ES-I3 (cell line): ENCODE data around the gene ZDHHC22.

Source experiments
- H3K36me3 ChIP-seq: 2 replicates; pipeline ENCODE4 v1.6.1; 2013; ENCODE audit warnings: mild to moderate bottlenecking, low read length, control low read depth, moderate library complexity; ENCODE audit not compliant: insufficient read depth
- H3K4me1 ChIP-seq: 2 replicates; pipeline ENCODE4 v1.6.1; 2013; ENCODE audit warnings: mild to moderate bottlenecking, control low read depth, low read length; ENCODE audit not compliant: insufficient read depth
- H3K9ac ChIP-seq: 2 replicates; pipeline ENCODE4 v1.6.1; 2013; ENCODE audit warnings: low read depth, mild to moderate bottlenecking, low read length, moderate library complexity
- H3K9me3 ChIP-seq: 2 replicates; pipeline ENCODE4 v1.6.1; 2013; ENCODE audit warnings: mild to moderate bottlenecking, low read length, moderate library complexity; ENCODE audit not compliant: control insufficient read depth, insufficient read depth

The ZDHHC22 gene

DNA sequence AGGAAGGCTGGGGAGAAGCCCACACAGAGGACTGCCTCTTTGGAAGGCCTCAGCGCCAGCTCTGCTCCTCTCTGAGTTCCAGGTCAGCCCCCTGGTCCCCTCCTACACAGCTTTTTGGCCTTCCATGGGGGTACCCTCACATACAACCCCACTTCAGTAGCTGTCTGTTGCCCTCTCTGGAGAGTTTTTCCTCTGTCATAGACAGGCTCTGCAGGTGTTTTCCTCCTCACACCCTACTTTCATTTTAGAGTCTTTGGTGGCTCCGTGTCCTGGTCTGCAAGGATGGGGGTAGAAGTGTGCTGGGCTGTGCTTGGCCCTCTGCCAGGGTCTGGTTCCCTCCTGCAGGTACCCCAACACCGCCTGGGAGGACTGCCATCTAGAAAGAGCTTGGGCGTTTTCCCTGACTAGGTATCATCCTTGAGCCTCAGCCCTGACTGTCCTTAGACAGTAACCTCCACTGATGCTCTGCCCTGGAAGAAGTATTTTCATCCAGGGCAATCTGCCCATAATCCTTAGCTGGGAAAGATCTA lies 15.1 kb downstream of the ZDHHC22 start:
- Histone ChIP-seq H3K9me3 (no peaks in the 10 kb centered on the region), H3K9ac (no peak overlapping the region), H3K4me1 (peaks cover 19% of the 10 kb centered on the region), H3K36me3 (no peaks in the 10 kb centered on the region)

DNA sequence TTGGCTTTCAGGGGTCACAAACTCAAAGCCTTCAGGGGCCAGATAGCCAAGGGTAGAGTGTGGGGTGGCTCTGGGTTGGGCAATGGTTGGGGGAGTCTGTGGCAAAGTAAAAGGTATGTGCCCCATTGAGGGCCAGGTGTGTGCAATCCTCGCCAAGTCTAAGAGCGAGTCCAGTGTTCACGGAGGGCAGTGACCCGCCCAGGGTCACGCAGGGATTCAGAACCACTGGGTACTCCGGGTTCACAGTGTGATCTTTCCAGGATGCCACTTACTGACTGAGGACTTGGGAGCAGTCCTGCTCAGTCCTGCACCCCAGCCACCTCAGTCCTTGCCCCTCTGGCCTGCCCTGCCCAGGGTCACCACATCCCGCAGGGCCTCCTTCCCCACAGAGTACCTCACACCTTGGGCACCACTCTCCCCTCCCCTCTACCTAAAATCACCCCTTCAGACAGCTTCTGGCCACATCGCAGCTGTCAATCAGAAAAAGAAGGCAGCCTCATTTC lies 15.7 kb downstream of the ZDHHC22 start:
- H3K9ac ChIP-seq: no peak overlapping the region
- no peaks in the 10 kb centered on the region for H3K36me3 ChIP-seq
- H3K9me3 ChIP-seq: no peaks in the 10 kb centered on the region
- H3K4me1 ChIP-seq: peaks cover 25% of the 10 kb centered on the region

DNA sequence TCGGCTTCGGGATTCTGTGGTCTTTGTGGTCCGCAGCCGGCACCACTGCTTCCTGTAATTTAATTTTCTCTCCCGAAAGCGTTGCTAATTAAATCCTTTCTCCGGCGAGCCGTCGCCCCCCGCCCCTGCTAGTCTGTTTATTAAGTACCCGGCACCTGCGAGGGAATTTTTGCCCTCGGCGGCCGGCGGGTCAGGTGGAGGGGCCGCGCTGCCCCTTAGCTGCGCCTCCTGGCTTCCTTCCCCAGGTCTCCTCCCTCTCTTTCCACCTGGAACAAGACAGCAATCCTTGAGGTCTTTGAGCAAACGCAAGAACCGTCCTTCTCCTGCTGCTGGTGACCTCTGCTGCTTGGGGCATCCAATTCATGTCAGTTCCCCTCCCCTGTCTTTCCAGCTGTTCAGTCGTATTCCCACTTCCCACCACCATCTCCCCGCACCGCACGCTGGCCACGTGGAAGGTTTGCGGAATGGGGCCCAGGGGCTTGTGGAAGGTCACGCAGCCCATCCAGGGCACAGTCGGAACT lies 16.2 kb downstream of the ZDHHC22 start:
- Histone ChIP-seq H3K9me3 (no peaks in the 10 kb centered on the region), H3K9ac (peak overlapping the region; percentile 86; the same call in 1 of the 2 replicates), H3K4me1 (peaks cover 30% of the 10 kb centered on the region), H3K36me3 (no peaks in the 10 kb centered on the region)

DNA sequence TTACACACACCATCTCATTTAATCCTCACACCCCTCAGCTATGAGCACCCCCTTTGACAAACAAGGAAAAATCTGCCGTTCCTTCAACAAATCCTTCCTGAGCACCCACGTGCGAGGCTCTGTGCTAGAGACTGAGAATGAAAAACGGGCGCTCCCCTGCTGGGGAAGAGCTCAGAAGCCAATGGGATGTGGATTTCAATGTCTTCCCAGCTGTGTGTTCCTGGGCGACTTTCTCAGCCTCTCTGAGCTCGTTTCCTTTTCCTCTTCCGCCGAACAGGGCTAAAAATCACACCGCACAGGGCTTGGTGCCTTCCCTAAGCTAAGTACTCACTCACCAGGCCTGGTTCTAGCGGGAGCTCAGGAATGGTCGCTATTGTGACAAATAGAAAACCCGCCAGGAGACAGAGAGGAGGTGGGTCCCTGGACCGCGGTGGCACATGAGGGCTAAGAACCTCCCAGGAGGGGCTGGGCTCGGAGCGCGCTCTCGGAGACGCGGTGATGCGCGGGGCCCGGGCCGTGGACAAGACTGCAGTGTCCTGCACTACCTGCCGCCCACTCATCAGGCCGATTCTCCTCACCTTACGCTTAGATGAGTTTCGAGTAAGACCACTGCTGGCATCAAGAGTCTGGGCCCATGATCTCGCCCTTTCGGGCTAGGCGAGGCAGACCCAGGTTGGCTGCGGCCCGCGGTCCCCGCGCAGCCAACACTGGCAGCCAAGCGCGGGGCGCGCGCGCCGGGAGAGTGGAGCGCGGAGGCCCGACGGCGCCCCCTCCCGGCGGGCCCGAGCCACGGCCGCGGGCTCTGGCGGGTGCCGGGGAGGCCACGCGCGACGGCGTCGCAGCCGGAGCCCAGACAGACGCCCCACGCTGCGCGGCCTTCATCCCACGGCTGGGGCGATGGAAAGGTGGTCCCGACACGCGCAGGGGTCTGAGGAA lies 17.0 kb downstream of the ZDHHC22 start:
- Histone ChIP-seq H3K36me3 (0 out of 2 replicates have a peak, but pooled peaks cover 3% of the 10 kb centered on the region), H3K9me3 (no peaks in the 10 kb centered on the region), H3K4me1 (peaks cover 35% of the 10 kb centered on the region), H3K9ac (peak overlapping the region; percentile 86)

DNA sequence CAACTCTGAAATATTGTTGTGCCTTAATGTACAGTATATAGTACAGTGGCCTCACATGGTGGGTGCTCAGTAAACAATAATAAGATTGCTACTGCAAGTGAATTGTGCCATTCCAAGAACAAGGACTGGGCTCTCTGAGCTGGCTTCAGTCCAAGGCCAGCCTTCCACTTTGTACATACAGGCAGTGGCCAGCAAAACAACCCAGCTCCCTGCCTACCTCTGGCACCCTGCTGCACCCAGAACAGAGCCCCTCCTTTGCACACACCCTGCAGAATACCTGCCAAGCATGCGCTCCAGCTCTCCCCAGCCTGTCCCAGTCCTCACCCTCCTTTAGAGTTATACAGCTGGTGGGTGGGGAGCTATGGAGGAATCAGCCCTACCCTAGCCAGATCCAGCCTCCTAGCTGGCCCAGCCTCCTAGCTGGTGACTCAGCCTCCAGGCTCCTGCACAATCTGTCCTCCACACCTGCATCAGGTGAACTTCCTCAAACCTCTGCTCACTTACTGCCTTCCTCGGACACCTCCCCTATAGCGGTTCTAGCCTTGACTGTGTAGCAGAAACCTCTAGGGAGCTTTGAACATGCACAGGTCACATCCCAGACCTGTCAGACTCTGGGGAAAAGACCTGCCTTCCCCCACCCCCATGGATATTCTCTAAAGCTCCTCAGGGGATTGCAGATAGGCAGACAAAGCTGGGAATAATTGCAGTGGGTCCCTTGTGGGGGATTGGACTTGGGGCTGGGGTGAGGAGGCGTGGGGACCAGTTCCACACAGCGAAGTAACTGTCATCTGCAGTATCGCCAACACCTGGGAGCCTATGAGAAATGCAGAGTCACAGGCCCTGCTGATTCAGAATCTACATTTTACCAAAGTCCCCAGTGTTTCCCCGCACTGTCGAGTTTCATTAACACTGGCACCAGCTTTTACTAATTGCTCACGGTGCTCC lies 17.9 kb downstream of the ZDHHC22 start:
- Histone ChIP-seq H3K4me1 (peaks cover 35% of the 10 kb centered on the region), H3K9ac (peak overlapping the region; percentile 86; the same call in 1 of the 2 replicates), H3K9me3 (no peaks in the 10 kb centered on the region), H3K36me3 (0 out of 2 replicates have a peak, but pooled peaks cover 3% of the 10 kb centered on the region)

DNA sequence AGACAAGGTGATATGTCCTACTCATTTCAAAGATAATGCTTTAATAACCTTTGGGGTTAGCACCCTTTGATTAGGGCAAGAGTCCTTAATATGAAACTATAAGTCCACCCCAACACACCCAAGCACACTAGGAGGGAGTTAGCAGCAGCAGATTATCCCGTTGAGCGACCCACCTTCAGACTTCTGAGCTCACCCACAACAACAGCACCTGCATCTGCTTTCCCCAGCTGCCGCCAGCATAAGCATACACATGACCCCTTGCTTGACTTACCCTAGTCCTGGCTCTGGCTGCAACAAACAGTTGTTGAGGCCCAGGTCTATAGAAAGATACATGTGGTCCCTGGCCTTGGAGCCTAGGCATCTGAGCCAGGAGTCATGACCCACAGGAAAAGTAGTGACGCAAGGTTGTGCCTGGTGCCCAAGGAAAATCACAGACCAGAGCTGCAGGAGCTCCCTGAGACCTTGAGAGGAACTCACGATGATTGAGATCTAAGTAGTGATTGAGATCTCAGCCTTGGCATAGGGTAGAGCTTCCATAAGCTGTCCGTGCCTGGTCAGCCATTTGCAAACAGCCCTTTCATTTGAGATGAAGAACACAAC lies 19.0 kb downstream of the ZDHHC22 start:
- Histone ChIP-seq H3K9me3 (no peaks in the 10 kb centered on the region), H3K9ac (no peak overlapping the region), H3K4me1 (peaks cover 35% of the 10 kb centered on the region), H3K36me3 (0 out of 2 replicates have a peak, but pooled peaks cover 3% of the 10 kb centered on the region)

DNA sequence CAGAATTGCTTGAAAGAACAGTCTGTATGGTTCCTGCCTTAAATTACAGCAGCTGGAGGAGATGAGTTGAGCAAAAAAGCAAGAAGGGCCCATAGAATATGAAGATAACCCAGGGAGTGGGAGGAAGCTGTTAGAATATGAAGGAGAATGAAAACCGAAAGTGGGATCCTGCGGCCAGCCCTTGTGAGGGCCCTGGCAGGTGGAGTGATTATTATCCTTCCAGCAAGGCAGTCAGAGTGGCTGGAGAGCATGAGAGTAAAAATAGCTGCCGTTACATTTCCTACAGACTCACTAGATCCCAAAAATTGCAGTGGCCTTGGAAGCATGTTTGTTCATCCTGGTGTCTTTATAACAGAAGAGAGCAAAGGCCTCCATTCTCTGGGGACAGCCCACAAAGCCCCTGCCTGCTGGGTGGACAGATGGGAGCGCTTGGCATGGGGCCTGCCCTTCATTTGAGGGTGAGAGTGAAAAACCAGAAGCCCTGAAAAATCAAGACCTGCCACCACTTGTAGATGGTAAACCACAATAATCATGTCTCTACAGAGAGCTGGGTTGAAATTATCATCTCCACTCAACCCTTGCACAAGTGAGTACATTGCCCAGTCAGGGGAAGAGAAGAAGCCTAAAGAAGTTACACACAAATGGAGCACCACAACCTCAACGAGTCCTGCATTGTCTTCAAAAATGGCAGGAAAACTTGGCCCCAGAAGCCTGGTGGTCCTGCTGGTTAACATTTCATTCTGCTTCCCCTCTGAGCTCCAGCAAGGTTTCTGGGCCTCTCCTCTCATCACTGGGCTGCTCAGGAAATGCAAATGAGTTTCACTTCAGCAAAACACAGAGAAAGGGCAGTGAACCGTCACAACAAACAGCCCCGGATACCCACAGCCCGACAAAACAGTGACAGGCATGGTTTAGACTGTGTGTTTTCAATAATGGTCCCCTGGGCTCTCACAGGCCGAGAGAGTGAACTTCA lies 20.5 kb downstream of the ZDHHC22 start:
- Histone ChIP-seq H3K9ac (no peak overlapping the region), H3K9me3 (no peaks in the 10 kb centered on the region), H3K36me3 (0 out of 2 replicates have a peak, but pooled peaks cover 3% of the 10 kb centered on the region), H3K4me1 (peaks cover 35% of the 10 kb centered on the region)

DNA sequence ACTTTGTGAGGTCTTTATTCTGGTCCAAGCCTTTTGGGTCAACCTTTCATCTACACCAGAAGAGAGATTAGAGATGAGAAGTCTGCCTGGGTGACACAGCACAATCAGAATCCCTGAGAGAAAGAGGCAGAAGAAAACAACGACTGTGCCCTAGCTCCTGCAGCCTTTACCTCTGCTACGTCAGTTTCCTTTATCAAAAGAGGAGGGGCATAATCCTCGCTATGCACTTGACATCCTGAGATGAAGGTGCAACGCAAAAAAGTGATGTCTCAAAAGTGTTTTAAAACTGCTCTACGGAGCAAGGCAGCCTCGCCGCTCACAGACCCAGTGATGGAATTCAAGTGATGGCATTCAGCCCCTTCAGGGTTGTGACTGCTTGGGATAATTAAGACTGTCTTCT lies 21.7 kb downstream of the ZDHHC22 start:
- Histone ChIP-seq H3K9me3 (no peaks in the 10 kb centered on the region), H3K36me3 (0 out of 2 replicates have a peak, but pooled peaks cover 3% of the 10 kb centered on the region), H3K4me1 (peaks cover 35% of the 10 kb centered on the region), H3K9ac (no peak overlapping the region)

DNA sequence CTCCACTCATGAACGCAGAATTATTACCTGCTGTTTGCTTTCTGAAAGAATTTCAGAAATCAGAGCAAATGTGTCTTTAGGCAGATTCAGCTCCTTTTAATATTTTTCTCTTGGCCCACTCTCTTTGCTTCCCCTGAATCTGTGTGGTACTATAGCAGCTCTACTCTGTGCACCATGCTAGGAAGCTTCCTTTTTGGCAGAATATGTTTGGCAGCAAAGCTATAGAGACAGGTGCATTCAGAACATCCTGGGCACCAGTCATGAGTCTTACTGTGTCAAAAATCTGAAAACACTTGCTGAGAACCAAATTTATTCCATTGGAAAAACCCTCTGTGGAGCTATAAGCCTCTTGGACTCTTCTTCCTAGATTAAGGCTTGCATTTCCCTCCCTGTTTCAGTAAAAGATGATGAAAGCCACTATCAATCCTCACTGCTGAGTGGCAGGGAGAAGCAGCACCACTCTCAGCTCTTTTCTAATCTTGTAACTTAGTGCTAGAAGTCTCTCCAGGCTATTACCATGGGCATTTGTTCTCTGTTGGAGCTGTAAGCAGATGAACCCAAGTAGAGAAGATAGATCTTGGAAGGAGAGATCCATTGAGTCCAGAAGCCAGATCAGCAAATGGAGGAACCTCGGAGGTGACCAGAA lies 25.3 kb downstream of the ZDHHC22 start:
- Histone ChIP-seq H3K9ac (no peak overlapping the region), H3K36me3 (peaks cover 14% of the 10 kb centered on the region), H3K4me1 (peaks cover 22% of the 10 kb centered on the region), H3K9me3 (no peaks in the 10 kb centered on the region)

DNA sequence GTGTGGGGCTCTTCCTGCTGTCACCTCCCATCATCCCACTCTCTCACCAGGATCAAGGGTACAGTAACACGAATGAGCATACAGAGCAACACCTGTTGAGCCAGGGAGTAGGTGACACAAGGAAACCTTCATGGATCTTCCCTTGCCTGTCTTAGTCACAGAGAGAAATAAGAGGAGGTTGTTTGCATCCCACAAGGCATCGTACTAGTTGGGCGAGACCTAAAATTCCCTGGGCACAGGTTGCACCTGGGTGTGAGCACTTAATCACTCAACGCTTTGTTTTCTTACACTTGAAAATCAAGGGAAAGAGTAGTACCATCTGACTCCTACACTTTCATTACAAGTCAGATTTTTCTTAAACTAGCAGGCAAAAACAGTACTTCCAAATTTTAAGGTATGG lies 27.0 kb downstream of the ZDHHC22 start:
- Histone ChIP-seq H3K9ac (no peak overlapping the region), H3K9me3 (no peaks in the 10 kb centered on the region), H3K4me1 (peaks cover 23% of the 10 kb centered on the region), H3K36me3 (peaks cover 11% of the 10 kb centered on the region)

DNA sequence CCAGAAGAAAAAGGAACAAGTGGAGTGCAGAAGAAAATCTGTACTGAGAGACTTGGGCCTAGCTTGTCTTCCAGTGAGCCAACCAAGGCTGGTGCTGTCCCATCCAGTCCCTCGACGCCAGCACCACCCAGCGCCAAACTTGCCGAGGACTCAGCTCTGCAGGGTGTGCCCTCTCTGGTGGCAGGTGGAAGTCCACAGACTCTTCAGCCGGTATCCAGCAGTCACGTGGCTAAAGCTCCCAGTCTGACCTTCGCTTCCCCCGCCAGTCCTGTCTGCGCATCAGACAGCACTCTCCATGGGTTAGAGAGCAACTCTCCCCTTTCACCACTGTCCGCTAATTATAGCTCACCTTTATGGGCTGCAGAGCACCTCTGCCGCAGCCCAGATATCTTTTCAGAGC lies 27.9 kb downstream of the ZDHHC22 start:
- H3K9me3 ChIP-seq: no peaks in the 10 kb centered on the region
- no peak overlapping the region for H3K9ac ChIP-seq
- peaks cover 11% of the 10 kb centered on the region for H3K36me3 ChIP-seq

DNA sequence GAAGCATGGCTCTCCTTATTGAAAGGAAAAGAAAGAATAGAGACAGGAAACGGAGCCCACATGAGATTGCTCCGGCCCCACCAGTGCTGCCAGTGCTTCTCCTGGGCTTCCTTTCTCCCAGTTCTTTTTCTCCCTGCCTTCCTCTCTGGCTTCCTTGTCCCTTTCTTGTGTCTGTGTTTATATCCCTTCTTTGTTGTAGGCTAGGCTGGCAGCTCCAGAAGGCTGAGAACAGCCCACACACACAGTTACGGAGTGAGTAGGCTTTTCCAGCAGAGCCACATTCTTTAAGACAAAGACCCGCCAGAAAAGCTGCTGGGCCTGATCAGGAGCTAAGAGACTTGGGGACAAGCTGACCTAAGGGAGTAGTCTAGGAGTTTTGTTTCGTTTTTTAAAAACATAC lies 30.6 kb downstream of the ZDHHC22 start:
- Histone ChIP-seq H3K9me3 (no peaks in the 10 kb centered on the region), H3K4me1 (peaks cover 29% of the 10 kb centered on the region), H3K36me3 (peaks cover 11% of the 10 kb centered on the region), H3K9ac (peak overlapping the region; percentile 12; the same call in 1 of the 2 replicates)

More for the DNA sequence above, 27.9 kb downstream of the ZDHHC22 start:
- peaks cover 28% of the 10 kb centered on the region for H3K4me1 ChIP-seq
